ENCODE data around the gene SRP68.

SRP68 gene

DNA sequence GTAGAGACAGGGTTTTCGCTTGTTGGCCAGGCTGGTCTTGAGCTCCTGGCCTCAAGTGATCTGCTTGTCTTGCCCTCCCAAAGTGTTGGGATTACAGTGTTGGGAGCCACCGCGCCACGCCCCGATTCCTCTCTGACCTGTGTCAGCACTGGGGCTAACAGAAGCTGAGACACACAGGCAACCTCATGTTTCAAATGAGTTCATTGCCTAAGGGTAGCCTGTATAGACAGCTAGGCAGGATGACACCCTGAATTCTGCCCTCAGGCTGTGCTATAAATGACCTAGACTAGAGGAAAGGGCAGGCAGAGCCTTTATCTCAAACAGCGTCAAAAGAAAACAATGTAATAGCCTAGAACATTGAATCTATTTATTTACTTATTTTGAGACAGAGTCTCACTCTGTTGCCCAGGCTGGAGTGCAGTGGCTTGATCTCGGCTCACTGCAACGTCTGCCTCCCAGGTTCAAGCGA is 74.0 kb downstream of the SRP68 start:
- no peak for DNase-seq (ENCODE audit: low spot score)
- TF ChIP-seq, protein P1, sequence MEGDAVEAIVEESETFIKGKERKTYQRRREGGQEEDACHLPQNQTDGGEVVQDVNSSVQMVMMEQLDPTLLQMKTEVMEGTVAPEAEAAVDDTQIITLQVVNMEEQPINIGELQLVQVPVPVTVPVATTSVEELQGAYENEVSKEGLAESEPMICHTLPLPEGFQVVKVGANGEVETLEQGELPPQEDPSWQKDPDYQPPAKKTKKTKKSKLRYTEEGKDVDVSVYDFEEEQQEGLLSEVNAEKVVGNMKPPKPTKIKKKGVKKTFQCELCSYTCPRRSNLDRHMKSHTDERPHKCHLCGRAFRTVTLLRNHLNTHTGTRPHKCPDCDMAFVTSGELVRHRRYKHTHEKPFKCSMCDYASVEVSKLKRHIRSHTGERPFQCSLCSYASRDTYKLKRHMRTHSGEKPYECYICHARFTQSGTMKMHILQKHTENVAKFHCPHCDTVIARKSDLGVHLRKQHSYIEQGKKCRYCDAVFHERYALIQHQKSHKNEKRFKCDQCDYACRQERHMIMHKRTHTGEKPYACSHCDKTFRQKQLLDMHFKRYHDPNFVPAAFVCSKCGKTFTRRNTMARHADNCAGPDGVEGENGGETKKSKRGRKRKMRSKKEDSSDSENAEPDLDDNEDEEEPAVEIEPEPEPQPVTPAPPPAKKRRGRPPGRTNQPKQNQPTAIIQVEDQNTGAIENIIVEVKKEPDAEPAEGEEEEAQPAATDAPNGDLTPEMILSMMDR (IDR thresholded peaks at IDR 0.05; ENCODE audit: extremely low read depth, missing control alignments), result no peak

DNA sequence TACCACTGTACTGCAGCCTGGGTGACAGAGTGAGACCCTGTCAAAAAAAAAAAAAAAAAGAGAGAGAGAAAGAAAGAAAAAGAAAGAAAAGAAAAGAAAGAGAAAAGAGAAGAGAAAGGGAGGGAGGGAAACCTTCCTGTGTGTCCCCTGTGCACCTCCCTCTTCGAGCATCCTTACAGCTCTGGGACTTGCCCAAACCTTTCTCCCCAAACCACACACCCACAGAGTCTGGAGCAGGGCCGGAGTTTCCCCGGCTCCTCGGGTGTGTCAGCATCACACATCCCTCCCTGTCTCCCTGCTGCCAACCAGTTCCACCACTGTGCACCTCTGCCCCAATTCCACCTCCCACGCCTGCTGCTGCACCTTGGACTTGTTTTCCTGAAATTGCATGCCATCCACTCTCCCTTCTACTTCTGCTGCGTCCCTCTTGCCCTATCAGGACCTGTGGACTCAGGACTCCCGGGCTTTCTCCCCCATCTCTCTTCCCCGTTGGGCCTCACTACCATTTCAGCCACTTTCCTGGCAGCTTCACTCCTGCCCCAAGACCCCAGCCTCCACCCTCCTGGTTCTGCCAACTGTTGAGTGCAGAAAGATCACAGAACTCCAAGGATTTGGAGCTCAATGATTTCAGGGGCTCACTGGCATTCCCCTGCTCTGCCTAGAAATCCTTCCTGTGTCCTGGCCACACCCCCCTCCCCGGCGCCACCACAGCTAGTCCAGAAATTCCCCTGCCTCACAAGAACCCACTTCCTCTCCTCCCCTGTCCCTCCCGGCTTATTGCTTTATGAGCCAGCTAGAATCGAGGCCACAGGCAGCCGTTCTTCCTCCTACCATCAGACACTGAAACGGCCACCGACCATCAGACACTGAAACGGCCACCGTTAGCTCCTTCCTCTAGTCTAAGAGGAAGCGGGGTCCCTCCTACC is 75.4 kb downstream of the SRP68 start:
- TF ChIP-seq, protein P1 (IDR thresholded peaks at IDR 0.05; ENCODE audit: extremely low read depth, missing control alignments), result no peak
- DNase-seq (ENCODE audit: low spot score), result peak; percentile 70

DNA sequence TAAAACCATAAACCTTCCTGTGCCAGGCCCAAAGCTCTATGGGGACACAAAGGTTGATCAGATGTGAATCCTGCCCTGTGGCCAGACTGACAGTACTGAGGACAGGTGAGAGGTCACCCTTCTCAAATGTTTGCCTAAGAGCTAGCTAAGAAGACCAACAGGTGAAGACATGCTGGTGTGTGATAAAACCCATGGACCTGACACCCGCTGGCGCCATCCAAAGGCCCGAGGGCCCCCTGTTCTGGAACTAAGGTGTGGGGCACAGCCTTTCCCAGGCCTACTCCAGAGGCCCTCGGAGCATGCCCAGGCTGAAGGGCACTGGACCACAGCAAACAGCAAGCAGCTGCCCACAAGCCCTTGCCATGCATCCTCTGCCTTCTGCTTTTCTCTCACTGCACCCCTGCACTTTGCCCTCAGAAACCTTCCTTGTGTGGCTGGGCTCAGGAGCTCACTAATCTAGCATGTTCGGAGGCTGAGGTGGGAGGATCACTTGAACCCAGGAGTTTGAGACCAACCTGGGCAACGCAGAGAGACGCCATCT is 76.9 kb downstream of the SRP68 start:
- DNase-seq (ENCODE audit: low spot score), result no peak
- TF ChIP-seq, protein P1 (IDR thresholded peaks at IDR 0.05; ENCODE audit: extremely low read depth, missing control alignments), result no peak

DNA sequence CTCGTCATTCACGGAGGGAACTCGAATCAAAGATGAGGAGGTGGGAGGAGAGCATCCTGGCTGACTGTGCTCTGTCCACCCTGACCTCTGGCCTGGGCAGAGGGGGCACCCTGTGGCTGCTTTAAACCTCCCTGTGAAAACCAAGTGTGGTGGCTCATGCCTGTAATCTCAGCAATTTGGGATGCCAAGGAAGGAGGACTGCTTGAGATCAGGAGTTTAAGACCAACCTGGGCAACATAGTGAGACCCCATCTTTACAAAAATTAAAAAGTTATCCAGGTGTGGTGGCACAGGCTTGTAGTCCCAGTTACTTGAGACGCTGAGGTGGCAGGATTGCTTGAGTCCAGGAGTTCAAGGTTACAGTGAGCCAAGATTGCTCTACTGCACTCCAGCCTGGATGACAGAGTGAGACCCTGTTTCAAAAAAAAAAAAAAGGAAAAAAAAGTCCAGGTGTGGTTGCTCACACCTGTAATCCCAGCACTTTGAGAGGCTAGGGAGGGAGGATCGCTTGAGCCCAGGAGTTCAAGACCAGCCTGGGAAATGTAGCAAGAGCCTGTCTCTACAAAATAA is 77.4 kb downstream of the SRP68 start:
- TF ChIP-seq, protein P1 (IDR thresholded peaks at IDR 0.05; ENCODE audit: extremely low read depth, missing control alignments), result no peak
- DNase-seq (ENCODE audit: low spot score), result no peak

DNA sequence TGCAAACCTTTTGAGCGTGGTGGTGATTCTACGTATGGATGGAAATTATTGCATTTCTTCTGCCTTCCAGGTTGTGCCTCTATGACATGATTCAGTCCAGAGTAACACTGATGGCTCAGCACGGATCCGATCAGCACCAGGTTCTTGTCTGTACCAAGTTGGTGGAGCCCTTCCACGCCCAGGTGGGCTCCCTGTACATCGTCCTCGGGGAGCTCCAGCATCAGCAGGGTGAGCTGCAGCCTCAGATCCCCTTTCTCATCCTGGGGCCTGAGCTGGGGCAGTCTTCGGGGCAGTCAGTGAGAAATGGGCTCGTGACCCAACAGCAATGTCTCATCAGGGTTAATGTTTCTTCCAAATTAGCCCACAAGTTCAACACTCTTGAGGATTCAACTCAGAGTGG is 80.9 kb downstream of the SRP68 start:
- DNase-seq (ENCODE audit: low spot score), result no peak
- TF ChIP-seq, protein P1 (IDR thresholded peaks at IDR 0.05; ENCODE audit: extremely low read depth, missing control alignments), result no peak

All from GM20000 (cell line).